SK-N-SH treated with all-trans-retinoic acid at 6 μM for 48 hours (cell line): ENCODE measurements around the gene FBXW4.

Experiments used
- ATAC-seq: fragments of 200-7000 bp; cut with Tn5 transposase; 3 replicates; pipeline ENCODE4 v1.9.1; 2020; ENCODE audit warnings: mild to moderate bottlenecking, moderate library complexity
- ARNTL ChIP-seq: fragments of 450-650 bp; formaldehyde crosslinking; IDR thresholded peaks from 2 replicates; pipeline ENCODE4 v1.5.0; 2020; ENCODE audit warnings: low read depth, mild to moderate bottlenecking, moderate library complexity, borderline replicate concordance
- BACH2 ChIP-seq: fragments of 250-450 bp; sonication (Bioruptor Pico); IDR thresholded peaks from 2 replicates; pipeline ENCODE4 v1.9.0; 2021; ENCODE audit warnings: mild to moderate bottlenecking, borderline replicate concordance
- CSDC2 ChIP-seq: fragments of 250-450 bp; sonication (Bioruptor Pico); IDR thresholded peaks from 2 replicates; pipeline ENCODE4 v1.5.0; 2020; ENCODE audit warnings: mild to moderate bottlenecking, moderate library complexity
- ESRRG ChIP-seq: fragments of 250-450 bp; sonication (Bioruptor Pico); IDR thresholded peaks from 2 replicates; pipeline ENCODE4 v1.6.1; 2021; ENCODE audit warnings: mild to moderate bottlenecking
- GLIS3 ChIP-seq: fragments of 250-450 bp; sonication (Bioruptor Pico); IDR thresholded peaks from 2 replicates; pipeline ENCODE4 v1.5.0; 2020; ENCODE audit warnings: mild to moderate bottlenecking, moderate library complexity
- ISL1 ChIP-seq: fragments of 250-450 bp; sonication (Bioruptor Pico); IDR thresholded peaks from 2 replicates; pipeline ENCODE4 v2.1.2; 2022; ENCODE audit warnings: mild to moderate bottlenecking, moderate library complexity
- RARB ChIP-seq: fragments of 250-450 bp; sonication (Bioruptor Pico); IDR thresholded peaks from 2 replicates; pipeline ENCODE4 v1.8.0; 2021; ENCODE audit warnings: mild to moderate bottlenecking, moderate library complexity
- SNAI2 ChIP-seq: fragments of 250-450 bp; sonication (Bioruptor Pico); IDR thresholded peaks from 2 replicates; pipeline ENCODE4 v1.5.0; 2020; ENCODE audit warnings: mild to moderate bottlenecking, moderate library complexity
- TCF4 ChIP-seq: fragments of 250-450 bp; sonication (Bioruptor Pico); IDR thresholded peaks from 2 replicates; pipeline ENCODE4 v1.8.0; 2021; ENCODE audit warnings: mild to moderate bottlenecking, moderate library complexity, borderline replicate concordance
- TOX ChIP-seq: fragments of 250-450 bp; sonication (Bioruptor Pico); IDR thresholded peaks from 2 replicates; pipeline ENCODE4 v1.8.0; 2021; ENCODE audit warnings: mild to moderate bottlenecking, moderate library complexity, borderline replicate concordance
- ZC3H10 ChIP-seq: fragments of 250-450 bp; sonication (Bioruptor Pico); IDR thresholded peaks from 2 replicates; pipeline ENCODE4 v1.5.1; 2021; ENCODE audit warnings: mild to moderate bottlenecking, moderate library complexity
- ZFP3 ChIP-seq: fragments of 250-450 bp; sonication (Bioruptor Pico); IDR thresholded peaks from 2 replicates; pipeline ENCODE4 v1.5.0; 2020; ENCODE audit warnings: mild to moderate bottlenecking, moderate library complexity
- ZFP30 ChIP-seq: fragments of 450-650 bp; formaldehyde crosslinking; IDR thresholded peaks from 2 replicates; pipeline ENCODE4 v1.5.0; 2022; ENCODE audit warnings: mild to moderate bottlenecking, moderate library complexity
- ZNF565 ChIP-seq: fragments of 450-650 bp; formaldehyde crosslinking; conservative IDR thresholded peaks from 2 replicates; pipeline ENCODE4 v1.5.0; 2020; ENCODE audit warnings: low read depth, mild to moderate bottlenecking, moderate library complexity
- ZNF70 ChIP-seq: fragments of 450-650 bp; formaldehyde crosslinking; IDR thresholded peaks from 2 replicates; pipeline ENCODE4 v1.5.0; 2020; ENCODE audit warnings: mild to moderate bottlenecking, moderate library complexity
- ZNF8 ChIP-seq: fragments of 450-650 bp; formaldehyde crosslinking; IDR thresholded peaks from 2 replicates; pipeline ENCODE4 v1.5.0; 2020; ENCODE audit warnings: mild to moderate bottlenecking, moderate library complexity
- TF ChIP-seq, protein P1 (sequence below): fragments of 250-450 bp; sonication (Bioruptor Pico); IDR thresholded peaks from 2 replicates; pipeline ENCODE4 v1.5.0; 2020; ENCODE audit warnings: mild to moderate bottlenecking, moderate library complexity
- TF ChIP-seq, protein P2 (sequence below): fragments of 250-450 bp; sonication (Bioruptor Pico); IDR thresholded peaks from 2 replicates; pipeline ENCODE4 v1.5.1; 2020; ENCODE audit warnings: low read depth, mild to moderate bottlenecking, moderate library complexity
- TF ChIP-seq, protein P3 (sequence below): fragments of 250-450 bp; sonication (Bioruptor Pico); IDR thresholded peaks from 2 replicates; pipeline ENCODE4 v1.8.0; 2021; ENCODE audit warnings: low read depth, mild to moderate bottlenecking, moderate library complexity, borderline replicate concordance
- TF ChIP-seq, protein P4 (sequence below): fragments of 250-450 bp; sonication (Bioruptor Pico); IDR thresholded peaks from 2 replicates; pipeline ENCODE4 v1.5.1; 2021; ENCODE audit warnings: mild to moderate bottlenecking, moderate library complexity
- TF ChIP-seq, protein P5 (sequence below): fragments of 250-450 bp; sonication (Bioruptor Pico); IDR thresholded peaks from 2 replicates; pipeline ENCODE4 v1.8.0; 2020; ENCODE audit warnings: mild to moderate bottlenecking, moderate library complexity, borderline replicate concordance

FBXW4 gene, protein sequence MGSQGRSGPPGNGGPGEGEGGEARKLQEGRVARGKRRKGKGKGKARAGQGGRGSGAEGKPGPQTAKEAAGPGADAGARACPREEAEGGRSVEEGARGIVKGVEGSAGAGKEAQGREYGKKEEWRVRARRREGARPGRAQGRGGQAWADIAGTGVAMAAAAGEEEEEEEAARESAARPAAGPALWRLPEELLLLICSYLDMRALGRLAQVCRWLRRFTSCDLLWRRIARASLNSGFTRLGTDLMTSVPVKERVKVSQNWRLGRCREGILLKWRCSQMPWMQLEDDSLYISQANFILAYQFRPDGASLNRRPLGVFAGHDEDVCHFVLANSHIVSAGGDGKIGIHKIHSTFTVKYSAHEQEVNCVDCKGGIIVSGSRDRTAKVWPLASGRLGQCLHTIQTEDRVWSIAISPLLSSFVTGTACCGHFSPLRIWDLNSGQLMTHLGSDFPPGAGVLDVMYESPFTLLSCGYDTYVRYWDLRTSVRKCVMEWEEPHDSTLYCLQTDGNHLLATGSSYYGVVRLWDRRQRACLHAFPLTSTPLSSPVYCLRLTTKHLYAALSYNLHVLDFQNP

DNA sequence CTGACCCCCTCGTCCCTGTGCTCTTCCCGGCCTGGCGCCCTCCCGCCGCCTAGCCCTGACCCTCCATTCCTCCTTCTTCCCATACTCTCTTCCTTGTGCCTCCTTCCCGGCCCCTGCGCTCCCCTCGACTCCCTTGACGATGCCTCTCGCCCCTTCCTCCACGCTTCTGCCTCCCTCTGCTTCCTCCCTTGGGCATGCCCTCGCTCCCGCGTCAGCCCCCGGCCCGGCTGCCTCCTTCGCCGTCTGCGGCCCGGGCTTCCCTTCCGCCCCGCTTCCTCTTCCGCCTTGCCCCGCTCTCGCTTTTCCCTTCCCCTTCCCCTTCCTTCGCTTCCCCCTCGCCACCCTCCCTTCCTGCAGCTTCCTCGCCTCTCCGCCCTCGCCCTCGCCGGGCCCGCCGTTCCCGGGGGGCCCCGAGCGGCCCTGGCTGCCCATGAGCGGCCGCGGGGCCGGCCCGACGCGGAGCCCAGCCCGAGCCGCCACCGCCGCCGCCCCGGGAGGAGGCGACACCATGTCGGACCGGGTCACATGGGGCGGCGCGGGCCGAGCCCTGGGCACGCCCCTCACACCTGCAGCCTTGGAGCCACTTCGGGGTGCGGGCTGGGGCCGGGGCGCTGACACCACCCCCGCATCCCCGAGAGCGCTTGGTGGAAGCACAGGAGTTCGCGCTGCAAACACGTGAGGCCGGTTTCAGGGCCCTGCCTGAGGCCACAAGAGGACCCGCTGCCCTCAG is at the start of gene FBXW4:
FBXW4 (minus strand) TSS at position 497 of the 730 bp plus-strand sequence; CDS start at position 432, 65 bp downstream.
- peak; percentile 60 for ATAC-seq
- TF ChIP-seq GLIS3 = no peak
- TF ChIP-seq, protein P1, sequence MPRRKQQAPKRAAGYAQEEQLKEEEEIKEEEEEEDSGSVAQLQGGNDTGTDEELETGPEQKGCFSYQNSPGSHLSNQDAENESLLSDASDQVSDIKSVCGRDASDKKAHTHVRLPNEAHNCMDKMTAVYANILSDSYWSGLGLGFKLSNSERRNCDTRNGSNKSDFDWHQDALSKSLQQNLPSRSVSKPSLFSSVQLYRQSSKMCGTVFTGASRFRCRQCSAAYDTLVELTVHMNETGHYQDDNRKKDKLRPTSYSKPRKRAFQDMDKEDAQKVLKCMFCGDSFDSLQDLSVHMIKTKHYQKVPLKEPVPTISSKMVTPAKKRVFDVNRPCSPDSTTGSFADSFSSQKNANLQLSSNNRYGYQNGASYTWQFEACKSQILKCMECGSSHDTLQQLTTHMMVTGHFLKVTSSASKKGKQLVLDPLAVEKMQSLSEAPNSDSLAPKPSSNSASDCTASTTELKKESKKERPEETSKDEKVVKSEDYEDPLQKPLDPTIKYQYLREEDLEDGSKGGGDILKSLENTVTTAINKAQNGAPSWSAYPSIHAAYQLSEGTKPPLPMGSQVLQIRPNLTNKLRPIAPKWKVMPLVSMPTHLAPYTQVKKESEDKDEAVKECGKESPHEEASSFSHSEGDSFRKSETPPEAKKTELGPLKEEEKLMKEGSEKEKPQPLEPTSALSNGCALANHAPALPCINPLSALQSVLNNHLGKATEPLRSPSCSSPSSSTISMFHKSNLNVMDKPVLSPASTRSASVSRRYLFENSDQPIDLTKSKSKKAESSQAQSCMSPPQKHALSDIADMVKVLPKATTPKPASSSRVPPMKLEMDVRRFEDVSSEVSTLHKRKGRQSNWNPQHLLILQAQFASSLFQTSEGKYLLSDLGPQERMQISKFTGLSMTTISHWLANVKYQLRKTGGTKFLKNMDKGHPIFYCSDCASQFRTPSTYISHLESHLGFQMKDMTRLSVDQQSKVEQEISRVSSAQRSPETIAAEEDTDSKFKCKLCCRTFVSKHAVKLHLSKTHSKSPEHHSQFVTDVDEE = no peak
- TF ChIP-seq, protein P2, sequence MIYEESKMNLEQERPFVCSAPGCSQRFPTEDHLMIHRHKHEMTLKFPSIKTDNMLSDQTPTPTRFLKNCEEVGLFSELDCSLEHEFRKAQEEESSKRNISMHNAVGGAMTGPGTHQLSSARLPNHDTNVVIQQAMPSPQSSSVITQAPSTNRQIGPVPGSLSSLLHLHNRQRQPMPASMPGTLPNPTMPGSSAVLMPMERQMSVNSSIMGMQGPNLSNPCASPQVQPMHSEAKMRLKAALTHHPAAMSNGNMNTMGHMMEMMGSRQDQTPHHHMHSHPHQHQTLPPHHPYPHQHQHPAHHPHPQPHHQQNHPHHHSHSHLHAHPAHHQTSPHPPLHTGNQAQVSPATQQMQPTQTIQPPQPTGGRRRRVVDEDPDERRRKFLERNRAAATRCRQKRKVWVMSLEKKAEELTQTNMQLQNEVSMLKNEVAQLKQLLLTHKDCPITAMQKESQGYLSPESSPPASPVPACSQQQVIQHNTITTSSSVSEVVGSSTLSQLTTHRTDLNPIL (CRISPR knock-in tag) = no peak
- no peak for TF ChIP-seq CSDC2 (CRISPR knock-in tag)
- TF ChIP-seq, protein P3, sequence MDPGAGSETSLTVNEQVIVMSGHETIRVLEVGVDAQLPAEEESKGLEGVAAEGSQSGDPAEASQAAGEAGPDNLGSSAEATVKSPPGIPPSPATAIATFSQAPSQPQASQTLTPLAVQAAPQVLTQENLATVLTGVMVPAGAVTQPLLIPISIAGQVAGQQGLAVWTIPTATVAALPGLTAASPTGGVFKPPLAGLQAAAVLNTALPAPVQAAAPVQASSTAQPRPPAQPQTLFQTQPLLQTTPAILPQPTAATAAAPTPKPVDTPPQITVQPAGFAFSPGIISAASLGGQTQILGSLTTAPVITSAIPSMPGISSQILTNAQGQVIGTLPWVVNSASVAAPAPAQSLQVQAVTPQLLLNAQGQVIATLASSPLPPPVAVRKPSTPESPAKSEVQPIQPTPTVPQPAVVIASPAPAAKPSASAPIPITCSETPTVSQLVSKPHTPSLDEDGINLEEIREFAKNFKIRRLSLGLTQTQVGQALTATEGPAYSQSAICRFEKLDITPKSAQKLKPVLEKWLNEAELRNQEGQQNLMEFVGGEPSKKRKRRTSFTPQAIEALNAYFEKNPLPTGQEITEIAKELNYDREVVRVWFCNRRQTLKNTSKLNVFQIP = no peak
- TF ChIP-seq ISL1 (CRISPR knock-in tag) = no peak
- no peak for TF ChIP-seq ESRRG
- TF ChIP-seq SNAI2 (CRISPR knock-in tag) = no peak
- no peak for TF ChIP-seq ZNF70 (CRISPR knock-in tag)
- TF ChIP-seq, protein P4, sequence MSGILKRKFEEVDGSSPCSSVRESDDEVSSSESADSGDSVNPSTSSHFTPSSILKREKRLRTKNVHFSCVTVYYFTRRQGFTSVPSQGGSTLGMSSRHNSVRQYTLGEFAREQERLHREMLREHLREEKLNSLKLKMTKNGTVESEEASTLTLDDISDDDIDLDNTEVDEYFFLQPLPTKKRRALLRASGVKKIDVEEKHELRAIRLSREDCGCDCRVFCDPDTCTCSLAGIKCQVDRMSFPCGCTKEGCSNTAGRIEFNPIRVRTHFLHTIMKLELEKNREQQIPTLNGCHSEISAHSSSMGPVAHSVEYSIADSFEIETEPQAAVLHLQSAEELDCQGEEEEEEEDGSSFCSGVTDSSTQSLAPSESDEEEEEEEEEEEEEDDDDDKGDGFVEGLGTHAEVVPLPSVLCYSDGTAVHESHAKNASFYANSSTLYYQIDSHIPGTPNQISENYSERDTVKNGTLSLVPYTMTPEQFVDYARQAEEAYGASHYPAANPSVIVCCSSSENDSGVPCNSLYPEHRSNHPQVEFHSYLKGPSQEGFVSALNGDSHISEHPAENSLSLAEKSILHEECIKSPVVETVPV (CRISPR knock-in tag) = no peak
- no peak for TF ChIP-seq ZNF8 (CRISPR knock-in tag)
- TF ChIP-seq, protein P5, sequence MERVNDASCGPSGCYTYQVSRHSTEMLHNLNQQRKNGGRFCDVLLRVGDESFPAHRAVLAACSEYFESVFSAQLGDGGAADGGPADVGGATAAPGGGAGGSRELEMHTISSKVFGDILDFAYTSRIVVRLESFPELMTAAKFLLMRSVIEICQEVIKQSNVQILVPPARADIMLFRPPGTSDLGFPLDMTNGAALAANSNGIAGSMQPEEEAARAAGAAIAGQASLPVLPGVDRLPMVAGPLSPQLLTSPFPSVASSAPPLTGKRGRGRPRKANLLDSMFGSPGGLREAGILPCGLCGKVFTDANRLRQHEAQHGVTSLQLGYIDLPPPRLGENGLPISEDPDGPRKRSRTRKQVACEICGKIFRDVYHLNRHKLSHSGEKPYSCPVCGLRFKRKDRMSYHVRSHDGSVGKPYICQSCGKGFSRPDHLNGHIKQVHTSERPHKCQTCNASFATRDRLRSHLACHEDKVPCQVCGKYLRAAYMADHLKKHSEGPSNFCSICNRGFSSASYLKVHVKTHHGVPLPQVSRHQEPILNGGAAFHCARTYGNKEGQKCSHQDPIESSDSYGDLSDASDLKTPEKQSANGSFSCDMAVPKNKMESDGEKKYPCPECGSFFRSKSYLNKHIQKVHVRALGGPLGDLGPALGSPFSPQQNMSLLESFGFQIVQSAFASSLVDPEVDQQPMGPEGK (CRISPR knock-in tag) = no peak
- TF ChIP-seq ZC3H10 (CRISPR knock-in tag) = no peak
- no peak for TF ChIP-seq TOX (CRISPR knock-in tag)
- no peak for TF ChIP-seq TCF4 (CRISPR knock-in tag)
- TF ChIP-seq RARB (CRISPR knock-in tag) = no peak
- TF ChIP-seq BACH2 (CRISPR knock-in tag) = no peak
- no peak for TF ChIP-seq ZFP3 (CRISPR knock-in tag)
- TF ChIP-seq ARNTL (CRISPR knock-in tag) = no peak

DNA sequence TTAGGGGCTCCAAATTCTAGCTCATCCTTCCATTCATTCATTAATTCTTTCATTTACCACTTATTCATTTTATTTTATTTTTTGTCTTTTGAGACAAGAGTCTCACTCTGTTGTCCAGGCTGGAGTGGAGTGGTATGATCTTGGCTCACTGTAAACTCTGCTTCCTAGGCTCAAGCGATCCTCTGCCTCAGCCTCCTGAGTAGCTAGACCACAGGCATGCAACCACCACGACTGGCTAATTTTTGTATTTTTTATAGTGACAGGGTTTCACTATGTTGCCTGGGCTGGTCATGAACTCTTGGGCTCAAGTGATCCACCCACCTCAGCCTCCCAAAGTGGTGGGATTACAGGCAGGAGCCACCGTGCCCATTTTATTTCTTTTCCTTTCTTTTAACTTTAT is 49.3 kb upstream of the FBXW4 start:
- TF ChIP-seq ZNF565 (CRISPR knock-in tag) = no peak
- no peak for ATAC-seq

DNA sequence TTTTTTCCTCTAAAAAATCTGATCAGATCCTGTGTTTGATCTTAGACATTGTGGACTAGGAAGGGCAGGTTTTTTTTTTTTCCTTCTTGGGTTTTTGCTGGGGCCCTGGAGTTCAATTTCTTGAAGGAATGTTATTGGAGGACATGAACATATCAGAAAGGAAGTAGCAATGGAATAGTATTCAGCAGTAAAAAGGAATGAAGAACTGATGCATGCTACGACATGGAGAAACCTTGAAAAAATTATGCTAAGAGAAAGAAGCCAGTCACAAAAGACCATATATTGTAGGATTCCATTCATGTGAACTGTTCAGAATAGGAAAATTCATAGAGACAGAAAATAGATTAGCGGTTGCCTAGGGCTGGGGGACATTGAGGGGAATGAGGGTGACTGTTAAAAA is 47.0 kb upstream of the FBXW4 start:
- ATAC-seq = no peak
- TF ChIP-seq, protein P4 (CRISPR knock-in tag) = no peak
- TF ChIP-seq ARNTL (CRISPR knock-in tag) (no peak), ZNF565 (CRISPR knock-in tag) (no peak), ZFP30 (CRISPR knock-in tag) (no peak), ESRRG (no peak), ZC3H10 (CRISPR knock-in tag) (no peak)
- TF ChIP-seq, protein P3 = no peak
- TF ChIP-seq, protein P5 (CRISPR knock-in tag) = no peak
